ENCODE data around the gene METTL13.

The METTL13 gene

GRCh38 chr1:171769754-171770153 lies 11.7 kb upstream of the METTL13 start:
- H3K9me3 ChIP-seq (ENCODE audit: low read length) = no peaks in the 10 kb centered on the region
- no peaks in the 10 kb centered on the region for H4K20me1 ChIP-seq (ENCODE audit: insufficient read depth, low read length)
- no peaks in the 10 kb centered on the region for H3K27me3 ChIP-seq (ENCODE audit: insufficient read depth, low read length)
- no peak overlapping the region for H3K4me2 ChIP-seq (ENCODE audit: low read length)
- no peaks in the 10 kb centered on the region for H3K9me2 ChIP-seq (ENCODE audit: low read depth, low read length)
- H3K4me1 ChIP-seq (ENCODE audit: insufficient read depth, low read length, severe bottlenecking) = no peaks in the 10 kb centered on the region
- no peaks in the 10 kb centered on the region for H3K79me2 ChIP-seq (ENCODE audit: insufficient read depth, low read length)
- no peaks in the 10 kb centered on the region for H3K36me3 ChIP-seq (ENCODE audit: insufficient read depth, low read length)
- no peak overlapping the region for H3K27ac ChIP-seq (ENCODE audit: low read depth, low read length, poor library complexity, severe bottlenecking)
- no peak overlapping the region for H3K9ac ChIP-seq (ENCODE audit: low read length)
- no peaks in the 10 kb centered on the region for H3F3A ChIP-seq (ENCODE audit: insufficient read depth, low read length)
- TF ChIP-seq EZH2 (IDR thresholded peaks at IDR 0.05; ENCODE audit: borderline replicate concordance, low read length) (no peak), CTCF (IDR thresholded peaks at IDR 0.05; ENCODE audit: low read length) (no peak)
- H3K4me3 ChIP-seq (ENCODE audit: low read depth, low read length, poor library complexity, severe bottlenecking) = no peak overlapping the region
- H2AFZ ChIP-seq (ENCODE audit: low read length) = no peak overlapping the region

DNA sequence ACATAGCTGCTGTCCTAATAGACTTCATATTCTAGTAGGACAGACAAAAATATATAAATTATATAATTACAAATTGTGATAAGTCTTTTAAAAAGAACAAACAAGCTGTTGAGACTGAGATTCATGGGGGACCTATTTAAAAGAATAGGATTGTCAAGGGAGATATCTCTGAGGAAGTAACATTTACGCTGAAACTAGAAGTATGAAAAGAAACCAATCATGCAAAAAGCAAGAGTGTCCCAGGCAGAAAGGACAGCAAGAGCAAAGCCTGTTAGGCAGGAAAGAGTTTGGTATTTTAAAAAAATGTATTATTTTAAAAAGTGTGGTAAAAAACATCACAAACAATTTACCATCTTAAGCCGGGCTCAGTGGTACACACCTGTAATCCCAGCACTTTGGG lies 9.1 kb upstream of the METTL13 start:
- Histone ChIP-seq H2AFZ (ENCODE audit: low read length) (no peak overlapping the region), H3K79me2 (ENCODE audit: insufficient read depth, low read length) (no peaks in the 10 kb centered on the region), H3K4me1 (ENCODE audit: insufficient read depth, low read length, severe bottlenecking) (no peaks in the 10 kb centered on the region), H3K27me3 (ENCODE audit: insufficient read depth, low read length) (no peaks in the 10 kb centered on the region), H3F3A (ENCODE audit: insufficient read depth, low read length) (no peaks in the 10 kb centered on the region), H3K4me3 (ENCODE audit: low read depth, low read length, poor library complexity, severe bottlenecking) (no peak overlapping the region), H3K27ac (ENCODE audit: low read depth, low read length, poor library complexity, severe bottlenecking) (no peak overlapping the region), H3K4me2 (ENCODE audit: low read length) (no peak overlapping the region), H4K20me1 (ENCODE audit: insufficient read depth, low read length) (no peaks in the 10 kb centered on the region), H3K9me3 (ENCODE audit: low read length) (no peaks in the 10 kb centered on the region), H3K36me3 (ENCODE audit: insufficient read depth, low read length) (no peaks in the 10 kb centered on the region), H3K9ac (ENCODE audit: low read length) (no peak overlapping the region), H3K9me2 (ENCODE audit: low read depth, low read length) (no peaks in the 10 kb centered on the region)
- TF ChIP-seq CTCF (IDR thresholded peaks at IDR 0.05; ENCODE audit: low read length) (no peak), EZH2 (IDR thresholded peaks at IDR 0.05; ENCODE audit: borderline replicate concordance, low read length) (no peak)

DNA sequence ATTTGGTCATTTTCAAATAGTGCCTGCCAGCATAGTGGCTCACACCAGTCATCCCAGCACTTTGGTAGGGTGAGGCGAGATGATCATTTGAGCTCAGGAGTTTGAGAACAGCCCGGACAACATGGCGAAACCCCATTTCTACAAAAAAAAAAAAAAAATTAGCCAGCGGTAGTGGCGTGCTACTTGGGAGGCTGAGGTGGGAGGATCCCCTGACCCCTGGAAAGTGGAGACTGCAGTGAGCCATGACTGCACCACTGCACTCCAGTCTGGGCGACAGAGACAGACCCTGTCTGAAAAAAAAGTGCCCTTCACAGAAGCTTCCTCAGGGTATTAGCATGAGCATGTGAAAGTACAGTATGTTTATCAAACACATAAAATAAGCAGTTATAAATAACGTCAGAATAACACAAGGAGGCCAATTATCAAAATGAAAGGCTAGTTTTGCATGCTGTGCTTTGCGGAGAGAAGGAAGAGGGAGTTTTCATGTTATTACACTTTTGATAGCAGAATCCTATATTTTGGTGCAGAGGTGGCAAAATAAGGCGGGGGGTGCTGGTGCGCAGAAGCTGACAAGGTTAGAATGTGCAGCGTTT lies 781 bp upstream of the METTL13 start:
- Histone ChIP-seq H4K20me1 (ENCODE audit: insufficient read depth, low read length) (no peaks in the 10 kb centered on the region), H3K9me2 (ENCODE audit: low read depth, low read length) (no peaks in the 10 kb centered on the region), H3K27me3 (ENCODE audit: insufficient read depth, low read length) (no peaks in the 10 kb centered on the region), H3K4me3 (ENCODE audit: low read depth, low read length, poor library complexity, severe bottlenecking) (peak overlapping the region; percentile 91), H3K79me2 (ENCODE audit: insufficient read depth, low read length) (no peaks in the 10 kb centered on the region), H3K27ac (ENCODE audit: low read depth, low read length, poor library complexity, severe bottlenecking) (peak overlapping the region; percentile 75), H3K36me3 (ENCODE audit: insufficient read depth, low read length) (peaks cover 20% of the 10 kb centered on the region), H3F3A (ENCODE audit: insufficient read depth, low read length) (no peaks in the 10 kb centered on the region), H3K9ac (ENCODE audit: low read length) (peak overlapping the region; percentile 49), H3K4me2 (ENCODE audit: low read length) (peak overlapping the region; percentile 60), H3K4me1 (ENCODE audit: insufficient read depth, low read length, severe bottlenecking) (peaks cover 47% of the 10 kb centered on the region), H3K9me3 (ENCODE audit: low read length) (no peaks in the 10 kb centered on the region), H2AFZ (ENCODE audit: low read length) (peak overlapping the region; percentile 10)
- no peak for TF ChIP-seq EZH2 (IDR thresholded peaks at IDR 0.05; ENCODE audit: borderline replicate concordance, low read length)

Data from OCI-LY1 (cell line).